IPS DF 4.7 (cell line): ENCODE results near the gene SH3BP5.

Experiments
- DNase-seq: peaks from one replicate; pipeline ENCODE4 v3.0.0-alpha.2; 2013; ENCODE audit warnings: low spot score; ENCODE audit errors: extremely low read depth

The SH3BP5 gene

DNA sequence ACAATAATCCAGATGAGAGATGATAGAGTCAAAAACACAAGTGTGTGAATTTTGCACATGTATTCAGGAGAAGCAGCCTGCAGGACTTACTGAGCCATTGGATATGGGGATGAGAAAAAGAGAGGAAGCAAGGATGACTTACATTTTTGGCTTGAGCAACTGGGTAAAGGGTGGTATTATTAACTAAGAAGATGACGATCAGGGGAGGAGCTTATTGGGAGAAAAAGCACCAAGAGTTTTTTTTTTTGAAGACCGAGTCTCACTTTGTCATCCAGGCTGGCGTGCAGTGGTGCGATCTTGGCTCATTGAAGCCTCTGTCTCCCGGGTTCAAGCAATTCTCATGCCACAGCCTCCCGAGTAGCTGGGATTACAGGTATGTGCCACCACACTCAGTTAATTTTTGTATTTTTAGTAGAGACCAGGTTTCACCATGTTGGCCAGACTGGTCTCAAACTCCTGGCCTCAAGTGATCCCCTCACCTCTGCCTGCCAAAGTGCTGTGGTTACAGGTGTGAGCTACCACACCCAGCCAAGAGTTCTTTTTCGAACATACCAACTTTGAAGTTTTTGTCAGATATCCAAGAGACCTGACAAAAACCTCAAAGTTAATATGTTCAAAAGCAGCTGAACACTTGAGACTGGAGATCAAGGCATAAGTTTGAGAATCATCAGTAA lies 14.8 kb upstream of the SH3BP5 start:
- no peak for DNase-seq

DNA sequence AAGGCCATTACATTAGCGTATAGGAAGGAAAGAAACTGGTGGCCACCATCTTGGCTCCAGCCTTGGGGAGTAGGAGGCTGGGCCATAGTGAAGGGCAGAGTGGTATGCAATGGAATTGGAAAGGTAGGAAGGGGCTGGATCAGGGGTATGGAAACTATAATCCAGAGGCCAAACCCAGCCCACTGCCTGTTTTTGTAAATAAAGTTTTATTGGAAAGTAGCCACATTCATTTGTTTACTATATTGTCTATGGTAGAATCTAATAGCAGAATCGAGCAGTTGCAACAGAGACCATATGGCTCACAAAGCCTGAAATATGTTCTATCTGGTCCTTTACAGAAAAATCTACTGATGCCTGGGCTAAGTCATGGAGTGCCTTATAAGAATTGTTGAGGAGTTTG lies 14.1 kb upstream of the SH3BP5 start:
- no peak for DNase-seq

DNA sequence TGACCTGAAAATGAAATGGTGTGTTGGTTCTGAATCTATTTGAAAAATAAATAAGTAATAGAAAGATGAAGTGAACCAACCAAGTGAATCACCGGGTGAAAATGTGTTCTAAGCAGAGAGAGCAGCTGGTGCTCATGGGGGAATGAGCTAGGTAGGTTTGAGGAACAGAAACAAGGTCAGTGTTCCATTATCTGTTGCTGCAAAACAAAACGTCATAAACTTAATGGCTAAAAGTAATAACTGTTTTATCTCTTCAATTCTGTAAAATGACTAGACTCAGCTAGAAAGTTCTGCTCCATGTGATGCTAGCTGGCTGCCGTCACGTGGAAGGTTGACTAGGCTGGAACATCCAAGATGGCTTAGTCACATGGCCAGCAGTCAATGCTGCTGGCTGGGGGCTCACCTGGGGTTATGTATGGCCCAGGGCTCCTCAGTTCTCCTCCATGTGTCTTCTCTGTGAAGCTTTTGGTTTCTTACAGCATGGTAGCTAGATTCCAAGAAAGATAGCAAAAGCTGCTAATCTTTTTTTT lies 13.3 kb upstream of the SH3BP5 start:
- DNase-seq = no peak

DNA sequence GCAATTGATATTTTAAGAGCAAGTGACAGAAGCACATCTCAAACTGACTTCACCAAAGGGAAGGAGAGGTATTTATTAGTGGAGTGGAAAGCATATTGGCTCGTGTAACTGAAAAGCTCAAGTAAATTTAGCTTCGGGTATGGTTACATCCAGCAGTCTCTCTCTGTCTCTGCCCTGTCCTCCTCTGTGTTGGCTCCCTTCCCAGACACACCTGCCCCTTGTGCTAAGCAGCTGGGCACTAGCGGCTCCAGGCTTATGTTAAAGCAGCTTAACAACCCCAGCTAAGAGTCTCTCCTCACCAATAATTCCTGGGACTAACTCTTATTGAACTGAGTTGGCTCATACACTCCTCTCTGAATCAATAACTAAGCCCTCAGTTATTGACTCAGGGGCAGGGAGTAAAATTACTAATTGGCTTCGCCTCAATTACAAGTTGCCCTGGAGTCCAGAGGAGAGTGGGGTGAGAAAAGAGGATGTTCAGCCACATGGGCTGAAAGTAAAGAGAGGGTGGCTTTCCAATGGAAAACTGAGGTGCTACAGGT lies 12.8 kb upstream of the SH3BP5 start:
- no peak for DNase-seq

DNA sequence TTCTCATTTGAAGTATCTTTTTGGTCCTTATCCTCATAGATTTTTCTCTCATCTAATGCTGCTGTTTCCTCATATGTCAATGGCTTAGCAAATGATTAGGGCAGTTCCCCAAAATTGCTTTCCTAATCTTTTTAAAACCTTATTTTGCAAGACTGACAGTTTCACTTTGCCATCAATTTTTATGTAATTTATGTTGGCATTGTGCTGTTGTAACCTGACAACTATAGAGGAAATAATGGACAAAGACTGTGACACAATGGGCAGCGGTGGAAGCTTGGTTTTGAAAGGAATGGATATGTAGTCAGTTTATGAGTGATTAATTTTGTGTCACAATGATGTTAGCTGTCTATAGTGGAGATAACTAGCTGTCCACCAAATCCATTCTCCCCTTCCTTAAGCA lies 10.6 kb upstream of the SH3BP5 start:
- DNase-seq = no peak

DNA sequence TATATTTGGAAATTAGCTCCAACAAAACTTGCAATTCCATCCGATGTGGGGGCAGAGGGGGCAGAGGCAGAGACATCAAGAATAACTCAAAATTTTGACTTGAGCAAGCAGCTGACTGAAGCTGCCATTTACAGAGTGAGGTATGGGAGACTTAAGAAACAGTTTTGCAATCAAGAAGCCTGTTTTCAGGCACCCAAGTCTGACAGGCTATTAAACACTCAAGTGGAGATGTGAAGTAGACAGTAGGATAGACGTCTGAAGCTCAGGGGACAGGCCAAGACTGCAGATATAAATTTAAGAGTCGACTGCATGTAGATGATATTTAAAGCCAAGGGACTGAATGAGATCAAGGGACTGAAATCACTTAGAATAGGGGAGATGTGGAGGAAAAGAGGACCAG lies 9.9 kb upstream of the SH3BP5 start:
- no peak for DNase-seq

DNA sequence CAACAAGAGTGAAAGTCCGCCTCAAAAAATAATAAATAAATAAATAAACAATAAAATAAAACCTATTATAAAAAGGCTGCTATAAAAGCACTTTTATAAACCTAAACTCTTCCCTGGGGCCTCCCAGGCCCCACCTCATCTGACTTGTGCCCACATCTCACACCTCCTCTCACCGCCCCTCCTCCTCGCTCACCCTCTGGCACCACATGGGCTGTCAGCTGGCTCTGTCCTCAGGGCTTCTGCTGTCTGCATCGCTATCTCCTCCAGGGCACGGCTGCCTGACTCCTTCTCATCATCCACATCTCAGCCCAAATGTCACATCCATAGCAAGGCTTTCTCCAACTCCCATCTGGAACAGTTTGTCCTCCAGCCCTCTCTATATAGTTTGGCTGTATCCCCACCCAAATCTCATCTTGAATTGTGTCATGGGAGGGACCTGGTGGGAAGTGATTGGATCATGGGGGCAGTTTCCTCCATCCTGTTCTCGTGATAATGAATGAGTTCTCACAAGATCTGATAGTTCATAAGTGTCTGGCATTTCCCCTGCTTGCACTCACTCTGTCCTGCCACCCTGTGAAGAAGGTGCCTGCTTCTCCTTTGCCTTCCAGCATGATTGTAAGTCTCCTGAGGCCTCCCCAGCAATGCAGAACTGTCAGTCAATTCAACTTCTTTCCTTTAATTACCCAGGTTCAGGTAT lies 8.8 kb upstream of the SH3BP5 start:
- no peak for DNase-seq

DNA sequence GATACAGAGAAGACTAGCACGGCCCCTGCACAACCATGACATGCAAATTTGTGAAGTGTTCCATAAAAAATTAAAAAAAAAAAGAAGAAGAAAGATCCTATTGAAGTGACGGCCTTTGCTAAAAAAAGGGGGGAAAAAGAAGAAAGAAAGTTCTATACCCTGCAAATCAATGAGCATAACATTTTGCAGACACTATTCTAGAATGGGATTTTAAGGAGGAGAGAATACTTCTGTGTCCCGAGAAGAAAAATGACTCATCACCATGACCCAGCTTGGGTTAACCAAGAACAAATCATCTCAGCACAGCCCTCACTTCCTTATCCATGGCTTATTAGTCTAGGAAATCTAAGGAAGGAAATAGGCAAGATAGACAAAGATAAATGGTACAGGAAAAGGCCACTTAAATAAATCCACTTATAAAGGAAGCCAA lies 7.4 kb upstream of the SH3BP5 start:
- no peak for DNase-seq

DNA sequence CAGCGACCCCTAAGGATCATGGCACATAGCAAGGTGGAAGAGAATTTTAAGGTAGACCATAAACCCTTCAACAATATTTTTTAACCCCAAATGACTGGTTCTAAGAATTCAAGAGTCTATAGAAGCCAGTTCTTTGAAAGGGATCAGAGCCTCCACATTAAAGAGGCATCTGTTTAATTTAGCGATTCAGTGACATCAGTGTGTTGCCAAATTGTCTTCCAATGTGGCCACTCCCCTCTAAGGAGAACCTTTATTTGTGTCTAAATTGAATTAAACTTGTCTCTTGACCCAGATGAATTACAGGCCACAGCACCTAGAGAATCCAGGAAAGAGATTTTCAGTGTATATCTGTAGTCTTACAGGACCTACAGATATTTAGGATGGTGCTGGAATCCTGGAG lies 6.6 kb upstream of the SH3BP5 start:
- no peak for DNase-seq

DNA sequence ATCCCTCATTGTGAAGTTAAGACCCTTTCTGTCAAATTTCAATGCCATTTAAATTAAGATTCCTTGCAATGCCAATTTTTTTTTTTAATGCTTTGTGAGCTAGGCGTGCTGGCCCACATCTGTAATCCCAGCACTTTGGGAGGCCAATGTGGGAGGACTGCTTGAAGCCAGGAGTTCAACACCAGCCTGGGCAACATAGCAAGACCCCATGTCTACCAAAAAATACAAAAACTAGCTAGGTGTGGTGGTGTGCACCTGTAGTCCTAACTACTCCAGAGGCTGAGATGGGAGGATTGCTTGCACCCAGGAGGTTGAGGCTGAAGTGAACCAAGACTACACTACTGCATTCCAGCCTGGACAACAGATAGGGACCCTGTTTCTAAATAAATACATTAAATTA lies 5.6 kb upstream of the SH3BP5 start:
- DNase-seq = no peak

DNA sequence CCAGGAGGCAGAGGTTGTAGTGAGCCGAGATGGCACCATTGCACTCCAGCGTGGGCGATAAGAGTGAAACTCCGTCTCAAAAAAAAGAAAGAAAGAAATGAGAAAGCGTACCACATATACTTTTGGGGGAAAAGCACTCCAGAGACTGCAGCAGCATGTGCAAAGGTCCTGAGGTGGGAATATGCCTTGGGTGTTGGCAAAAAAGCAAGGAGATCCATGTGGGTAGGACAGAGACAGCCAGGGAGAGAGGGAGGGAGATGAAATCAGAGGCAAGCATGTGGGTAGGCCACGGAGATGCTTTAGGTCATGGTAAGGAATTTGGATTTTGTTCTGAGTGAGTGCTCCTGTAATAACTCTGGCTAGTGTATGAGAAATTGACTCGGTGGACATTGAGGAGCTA lies 3.7 kb upstream of the SH3BP5 start:
- DNase-seq = no peak

DNA sequence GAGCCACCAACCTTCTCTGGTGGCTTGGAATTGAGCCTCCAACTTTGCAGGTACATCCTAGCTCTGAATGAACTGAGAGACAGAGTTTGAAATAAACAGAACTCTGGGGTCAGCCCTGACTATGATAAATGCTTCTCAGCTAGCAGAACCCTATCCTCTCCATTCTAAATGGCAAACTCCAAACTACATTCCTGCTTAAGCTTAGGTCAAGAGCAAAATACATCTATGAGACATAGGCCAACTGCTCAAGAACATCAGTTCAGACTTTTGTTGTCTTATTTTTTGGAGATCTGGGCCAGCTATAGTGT lies 1.5 kb upstream of the SH3BP5 start:
- no peak for DNase-seq

DNA sequence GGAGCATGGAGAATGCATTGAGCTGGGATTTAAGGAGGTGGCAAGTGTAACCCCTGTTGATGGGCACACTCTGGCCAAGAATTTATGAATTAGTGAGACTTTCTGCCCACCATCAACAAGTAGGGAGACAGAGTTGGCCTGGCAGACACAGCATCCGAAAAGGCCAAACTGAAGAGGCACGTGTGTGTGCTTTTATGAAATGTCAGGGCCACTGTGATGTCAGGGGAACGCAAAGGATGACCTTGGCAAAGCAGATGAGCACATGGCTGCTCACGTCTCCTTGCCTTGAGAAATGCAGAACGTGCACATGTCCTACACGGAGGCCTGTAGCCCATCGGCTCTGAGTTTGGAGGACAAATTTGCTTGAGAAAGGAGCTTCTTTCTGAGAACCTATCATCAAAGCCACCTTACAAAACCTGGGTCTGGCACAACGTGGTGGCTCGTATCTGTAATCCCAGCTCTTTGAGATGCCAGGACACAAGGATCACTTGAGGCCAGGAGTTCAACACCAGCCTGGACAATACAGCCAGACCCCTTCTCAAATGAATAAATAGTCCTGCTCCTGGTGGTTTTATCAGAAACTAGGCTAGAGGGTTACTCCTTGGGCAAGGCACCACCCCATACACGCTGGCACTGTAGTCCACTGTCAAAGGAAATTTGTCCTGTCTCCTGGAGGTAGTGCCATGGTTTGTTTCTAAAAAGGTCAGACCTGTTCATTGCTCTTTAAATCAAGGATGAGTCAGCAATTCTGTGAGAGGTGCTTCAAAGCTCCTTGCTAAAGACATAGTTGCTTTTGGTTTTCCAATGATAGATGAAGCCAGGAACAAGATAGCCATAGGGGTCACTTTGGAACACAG lies 941 bp upstream of the SH3BP5 start:
- DNase-seq = no peak

DNA sequence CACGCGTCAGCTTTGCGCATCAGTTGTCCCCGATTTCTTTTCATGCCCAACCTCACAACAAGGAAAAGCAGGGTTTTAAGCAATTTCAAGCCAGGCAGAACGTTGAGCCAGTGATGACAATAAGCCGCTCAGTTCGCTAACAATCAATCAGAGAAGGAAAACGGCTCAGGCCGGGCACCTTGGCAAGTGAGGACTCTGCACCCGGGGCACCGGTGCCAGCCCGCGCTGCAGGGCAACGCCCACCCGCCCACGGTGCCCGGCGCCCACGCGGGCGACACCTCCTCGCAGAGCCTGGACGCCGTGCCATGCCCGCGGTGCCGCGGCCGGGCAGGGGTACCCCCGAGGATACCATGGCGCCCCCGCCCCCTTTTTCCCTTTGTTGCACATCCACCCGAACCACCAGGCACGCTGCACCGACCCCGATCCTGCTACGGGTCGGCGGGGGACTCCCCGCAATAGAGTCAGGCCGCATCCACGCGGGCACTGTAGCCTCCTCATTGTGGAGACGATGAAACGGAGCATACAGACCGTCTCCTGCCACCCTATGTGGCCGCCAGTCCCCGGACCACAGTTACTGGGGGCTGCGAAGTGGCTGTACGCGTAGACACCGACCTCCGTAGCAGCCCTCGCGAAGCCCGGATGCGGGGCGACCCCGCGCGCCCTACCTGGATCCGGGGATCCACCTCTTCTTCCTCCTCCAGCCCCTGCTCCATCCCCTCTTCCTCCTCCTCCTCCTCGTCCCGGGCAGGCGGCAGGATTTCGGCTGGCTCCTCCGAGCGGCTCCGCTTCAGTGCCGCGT lies 581 bp downstream of the SH3BP5 start:
- DNase-seq = no peak

DNA sequence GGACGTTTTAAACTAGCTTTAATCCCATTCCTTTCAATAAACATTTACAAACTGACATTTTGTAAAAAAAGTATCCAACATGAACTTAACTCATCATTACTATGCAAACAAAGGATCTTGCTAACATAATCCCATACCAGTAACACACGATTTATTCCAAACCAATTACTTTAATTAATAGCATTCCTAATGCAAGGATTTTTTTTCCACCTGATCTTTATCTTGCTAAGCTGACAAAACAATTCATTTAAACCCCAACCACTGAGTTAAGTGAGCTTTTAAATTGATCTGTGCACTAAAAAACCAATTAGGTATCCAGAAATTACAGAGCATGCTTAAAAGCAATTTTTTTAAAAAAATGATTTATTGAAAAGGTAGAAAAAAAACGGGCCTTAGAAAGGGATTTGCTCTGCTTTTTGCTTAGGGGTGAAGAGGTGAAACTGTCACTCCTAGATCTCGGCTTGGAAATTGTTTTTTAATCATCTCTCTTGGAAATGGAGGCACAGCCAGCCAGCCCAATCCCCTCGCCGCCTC lies 1.2 kb downstream of the SH3BP5 start:
- DNase-seq = no peak

DNA sequence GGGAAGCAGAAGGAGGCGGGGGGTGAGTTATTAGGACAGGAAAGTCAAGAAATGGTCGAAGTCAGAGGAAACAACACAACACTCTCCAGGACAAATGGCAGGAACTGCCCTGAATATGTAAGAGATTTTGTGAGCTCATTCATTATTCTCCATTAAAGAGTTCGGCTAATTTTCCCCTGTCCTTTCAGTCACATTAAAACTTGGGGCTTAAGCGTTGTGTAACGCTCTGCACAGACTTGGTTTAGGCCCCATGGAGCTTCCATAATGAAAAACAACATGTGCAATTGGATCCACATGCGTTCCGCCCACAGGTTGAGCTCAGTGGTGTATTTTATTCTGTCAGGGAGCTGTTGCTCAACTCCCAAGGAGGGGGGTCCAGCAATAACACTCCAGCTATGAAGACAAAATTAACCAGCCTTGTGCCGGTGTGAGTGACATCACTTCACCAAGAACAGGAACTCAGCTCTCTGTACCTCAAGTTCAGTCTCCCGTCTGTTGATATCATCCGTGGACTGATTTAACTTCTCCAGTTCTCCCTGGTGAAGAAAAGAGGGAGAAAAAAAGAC lies 2.3 kb downstream of the SH3BP5 start:
- DNase-seq = no peak

DNA sequence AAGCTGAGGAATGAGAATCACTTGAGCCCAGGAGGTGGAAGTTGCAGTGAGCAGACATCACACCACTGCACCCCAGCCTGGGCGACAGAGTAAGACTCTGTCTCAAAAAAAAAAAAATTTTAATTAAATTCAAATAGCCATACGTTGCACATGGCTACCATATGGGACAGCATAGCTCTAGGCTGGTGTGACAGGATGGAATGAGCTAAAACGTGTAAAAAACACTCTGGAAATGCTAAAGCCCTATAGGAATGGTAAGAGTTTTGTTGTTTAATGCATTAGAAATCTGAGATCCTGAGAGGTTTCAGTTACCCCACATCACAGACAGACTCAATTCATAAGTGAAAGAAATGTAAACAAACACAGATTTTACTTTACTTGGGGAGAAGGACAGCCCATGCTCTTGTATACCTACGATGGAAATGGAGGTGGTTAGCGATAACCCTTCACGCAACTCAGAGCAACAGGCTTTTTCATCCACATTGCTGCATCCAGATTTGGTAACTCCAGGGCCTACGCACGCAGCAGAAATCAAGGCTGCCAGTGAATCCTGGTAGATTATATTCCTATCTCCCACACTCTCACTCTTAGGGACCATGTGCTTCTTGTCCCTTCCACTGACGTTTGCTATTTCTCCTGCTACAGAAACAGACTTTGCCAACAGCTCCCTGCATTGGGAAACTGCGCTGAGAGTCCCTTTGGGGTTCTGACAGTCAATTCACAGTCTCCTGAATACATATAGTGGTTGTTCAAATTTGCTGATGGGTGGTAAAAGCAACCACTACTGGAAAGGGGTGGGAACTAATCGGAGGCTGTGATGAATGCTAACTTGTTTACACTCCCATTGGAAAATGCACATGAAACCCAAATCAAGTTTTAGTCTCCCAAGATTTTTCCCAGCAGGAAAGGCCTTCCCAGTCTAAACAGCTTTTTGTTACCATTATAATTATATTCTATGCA lies 3.1 kb downstream of the SH3BP5 start:
- no peak for DNase-seq

DNA sequence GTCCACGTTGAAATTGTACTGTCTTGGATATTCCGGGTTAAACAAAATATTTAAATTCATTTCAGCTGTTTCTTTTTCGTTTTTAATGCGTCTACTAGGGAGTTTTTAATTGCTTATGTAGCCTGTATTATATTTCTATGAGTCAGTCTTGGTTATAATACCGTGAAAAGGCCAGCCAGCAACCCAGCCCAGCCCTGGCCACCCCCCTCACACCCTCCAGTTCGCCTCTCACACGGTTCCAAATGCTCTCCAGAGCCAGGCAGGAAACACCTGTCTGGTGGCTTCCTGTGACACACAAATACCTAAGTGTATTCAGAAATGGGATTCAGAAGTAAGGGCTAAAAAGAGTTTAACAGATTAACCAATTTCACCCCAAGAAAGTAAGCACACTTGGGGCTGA lies 4.4 kb downstream of the SH3BP5 start:
- DNase-seq = no peak

DNA sequence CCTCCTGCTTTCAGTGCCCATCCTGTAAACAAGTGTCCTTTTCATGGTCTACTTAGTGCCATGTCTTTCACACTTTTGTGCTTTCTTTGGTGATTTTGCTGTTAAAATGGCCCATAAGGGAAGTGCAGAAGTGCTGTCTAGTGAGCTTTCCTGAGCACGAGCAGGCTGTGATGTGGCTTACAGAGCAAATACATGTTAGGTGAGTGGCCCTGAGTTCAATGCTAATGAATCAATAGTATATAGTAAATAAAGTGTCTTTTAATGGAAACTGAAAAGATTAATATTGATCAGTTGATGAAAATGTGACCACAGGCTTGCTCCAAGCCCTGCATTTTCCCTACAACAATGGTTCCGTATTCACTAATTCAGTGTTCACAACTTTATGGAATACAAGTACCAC lies 5.7 kb downstream of the SH3BP5 start:
- DNase-seq = no peak

DNA sequence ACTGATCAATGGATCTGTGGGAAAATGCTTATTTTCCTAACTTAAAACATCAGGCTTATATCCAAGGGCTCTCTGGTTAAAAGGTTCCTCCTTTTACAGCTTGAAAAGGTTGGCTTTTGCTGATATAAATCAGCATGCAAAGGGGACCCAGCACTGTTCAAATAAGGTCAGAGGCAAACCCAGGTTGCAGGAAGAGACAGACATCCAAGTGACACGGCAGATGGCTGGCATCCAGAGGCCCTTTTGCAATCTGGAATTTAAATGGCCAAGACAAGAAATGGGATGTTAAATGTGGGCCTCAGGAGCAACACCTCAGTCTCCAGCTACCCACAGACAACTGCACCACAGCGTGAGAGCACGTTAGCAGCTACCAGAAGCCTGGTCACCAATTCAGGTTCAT lies 6.3 kb downstream of the SH3BP5 start:
- DNase-seq = no peak
